OCI-LY7 (cell line): ENCODE data around the gene MGAT5B. TPM values are rescaled to one million over a fixed set of nuclear protein-coding genes. Genes with fewer than 3 reads are reported as not detected.
"Not testable (repeated sequence)": the region's sequence is repeated elsewhere in the genome, so short reads cannot be mapped to it uniquely, and the experiment has no call there.

Source experiments
- BruUV-seq: library from RNA; stranded (reverse); fragments of 400-500 nt; replicated peaks from 2 replicates; lab custom pipeline; 2021; lab: Mats Ljungman, UMichigan
- CTCF ChIA-PET: fragments of 300-600 bp; sonication (Branson Sonifier 250); formaldehyde crosslinking; loops from one replicate; lab custom pipeline; 2022; ENCODE audit warnings: antibody characterized with exemption; ENCODE audit not compliant: unreplicated experiment; lab: Charles Lee
- POLR2A ChIA-PET: fragments of 300-600 bp; sonication (Branson Sonifier 250); formaldehyde crosslinking; loops from one replicate; lab custom pipeline; 2022; ENCODE audit warnings: antibody characterized with exemption; lab: Charles Lee
- DNase-seq: peaks from one replicate; pipeline ENCODE4 v3.0.0-alpha.2; 2015; ENCODE audit warnings: low spot score
- H2AFZ ChIP-seq: fragments of 200-600 bp; sonication (generic), shearing (Covaris generic); 2 replicates; pipeline ENCODE4 v1.6.1; 2014; ENCODE audit warnings: mild to moderate bottlenecking, antibody characterized with exemption, low read length, moderate library complexity
- H3K27ac ChIP-seq: fragments of 200-600 bp; sonication (generic); 2 replicates; pipeline ENCODE4 v1.5.1; 2014; ENCODE audit warnings: mixed run types, low read depth, mild to moderate bottlenecking, moderate library complexity, low read length, inconsistent platforms; ENCODE audit not compliant: poor library complexity, severe bottlenecking
- H3K36me3 ChIP-seq: fragments of 200-600 bp; sonication (generic); 2 replicates; pipeline ENCODE4 v1.6.1; 2014; ENCODE audit warnings: mild to moderate bottlenecking, antibody characterized with exemption, low read length, moderate library complexity, mixed read lengths; ENCODE audit not compliant: insufficient read depth
- H3K4me1 ChIP-seq: fragments of 200-600 bp; sonication (generic); 2 replicates; pipeline ENCODE4 v1.5.1; 2014; ENCODE audit warnings: mild to moderate bottlenecking, low read length; ENCODE audit not compliant: insufficient read depth, poor library complexity, severe bottlenecking
- H3K4me2 ChIP-seq: fragments of 200-600 bp; sonication (generic); 2 replicates; pipeline ENCODE4 v1.6.1; 2014; ENCODE audit warnings: mild to moderate bottlenecking, low read length
- H3K4me3 ChIP-seq: fragments of 200-600 bp; sonication (generic); 2 replicates; pipeline ENCODE4 v1.5.1; 2014; ENCODE audit warnings: mild to moderate bottlenecking, low read depth, low read length; ENCODE audit not compliant: poor library complexity, severe bottlenecking
- H3K79me2 ChIP-seq: fragments of 200-600 bp; sonication (generic); 2 replicates; pipeline ENCODE4 v1.6.1; 2016; ENCODE audit warnings: low read depth, mild to moderate bottlenecking, low read length, moderate library complexity, mixed read lengths; ENCODE audit not compliant: insufficient read depth
- H3K9me2 ChIP-seq: fragments of 200-600 bp; sonication (generic); 2 replicates; pipeline ENCODE4 v1.6.1; 2016; ENCODE audit warnings: mild to moderate bottlenecking, low read length, mixed read lengths; ENCODE audit not compliant: insufficient read depth
- H3K9me3 ChIP-seq: fragments of 200-600 bp; sonication (generic); 2 replicates; pipeline ENCODE4 v1.6.1; 2014; ENCODE audit warnings: mild to moderate bottlenecking, mixed run types, low read length, mixed read lengths
- H4K20me1 ChIP-seq: fragments of 200-600 bp; sonication (generic); 2 replicates; pipeline ENCODE4 v1.6.1; 2014; ENCODE audit warnings: mild to moderate bottlenecking, antibody characterized with exemption, low read length, moderate library complexity, mixed read lengths; ENCODE audit not compliant: insufficient read depth
- EZH2phosphoT487 ChIP-seq: fragments of 200-600 bp; sonication (generic); IDR thresholded peaks from 2 replicates; pipeline ENCODE4 v1.6.1; 2018; ENCODE audit warnings: low read depth, borderline replicate concordance, mild to moderate bottlenecking, mixed run types, antibody characterized with exemption, low read length, moderate library complexity, mixed read lengths
- intact Hi-C: fragments of 100-400 bp; cut with micrococcal nuclease; formaldehyde crosslinking; loops from one replicate; pipeline ENCODE4 v1.10.0; 2022; ENCODE audit not compliant: unreplicated experiment
- total RNA-seq, 2 experiments: library from RNA; depleted of rRNA in 1 of 2; stranded (reverse); fragments of >200 nt in 1 of 2; shearing (Covaris generic) in 1 of 2; gene quantifications; 2 replicates each; pipeline ENCODE4 v1.2.3, GENCODE V29; 2014 to 2022
- TF ChIP-seq, protein P1 (sequence below): fragments of 200-600 bp; sonication (generic); conservative IDR thresholded peaks from 2 replicates; pipeline ENCODE4 v1.5.1; 2014; ENCODE audit warnings: mild to moderate bottlenecking, antibody characterized with exemption, low read length, moderate library complexity, mixed read lengths

MGAT5B gene
- total RNA-seq, 2 experiments from 2014 or later: 1.4 to 2.5 TPM

DNA sequence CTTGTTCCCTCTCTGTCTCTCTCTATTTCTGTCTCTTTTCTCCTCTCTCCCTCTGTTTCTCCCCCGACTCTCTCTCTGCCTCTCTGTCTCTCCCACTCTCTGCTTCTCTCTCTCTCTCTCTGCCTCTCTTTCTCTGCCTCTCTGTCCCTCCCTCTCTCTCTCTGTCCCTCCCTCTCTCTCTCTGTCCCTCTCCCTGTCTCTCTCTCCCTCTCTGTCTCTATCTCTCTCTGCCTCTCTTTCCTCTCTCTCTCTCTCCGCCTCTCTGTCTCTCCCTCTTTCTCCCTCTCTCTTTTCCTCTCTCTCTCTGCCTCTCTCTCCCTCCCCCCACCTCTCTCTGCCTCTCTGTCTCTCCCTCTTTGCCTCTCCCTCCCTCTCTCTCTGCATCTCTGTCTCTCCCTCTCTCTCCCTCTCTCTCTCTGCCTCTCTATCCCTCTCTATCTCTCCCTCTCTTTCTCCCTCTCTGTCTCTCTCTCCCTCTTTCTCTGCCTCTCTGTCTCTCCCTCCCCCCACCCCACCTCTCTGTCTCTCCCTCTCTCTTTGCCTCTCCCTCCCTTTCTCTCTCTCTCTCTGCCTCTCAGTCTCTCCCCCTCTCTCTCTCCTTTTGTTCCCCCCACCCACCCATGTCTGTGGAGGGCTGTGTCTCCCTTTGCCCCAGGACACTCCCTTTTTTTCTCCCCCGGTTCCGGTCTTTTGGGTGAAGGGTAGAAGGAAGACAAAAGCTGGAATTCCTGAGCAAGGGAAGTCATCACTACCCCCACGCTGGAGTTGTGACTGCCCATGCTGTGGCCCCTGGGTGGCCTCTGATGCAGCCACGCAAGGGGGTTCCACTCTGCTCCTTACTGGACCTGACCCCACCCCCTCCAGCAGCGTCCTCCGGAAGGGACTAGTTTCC, 27.1 kb upstream of the MGAT5B start:
- Histone ChIP-seq H3K79me2 (no peaks in the 10 kb centered on the region), H3K4me3 (peak overlapping the region; percentile 62), H3K9me3 (no peaks in the 10 kb centered on the region; the same call in 1 of the 2 replicates), H3K4me1 (peaks cover 82% of the 10 kb centered on the region), H3K27ac (peak overlapping the region; percentile 93), H4K20me1 (no peaks in the 10 kb centered on the region), H3K4me2 (peak overlapping the region; percentile 79), H3K36me3 (no peaks in the 10 kb centered on the region), H2AFZ (peak overlapping the region; percentile 59; the same call in 1 of the 2 replicates), H3K9me2 (no peaks in the 10 kb centered on the region)
- POLR2A ChIA-PET: interaction anchor here (0.7 to 1.3 kb wide), 6 partner anchors 9 to 482 kb away, joined by 3 to 9 read pairs (median 4); no protein-coding TSS in a partner anchor
- CTCF ChIA-PET: interaction anchor here (0.6 to 1.0 kb wide), 4 partner anchors 58 to 1928 kb away, joined by 3 to 4 read pairs (median 4); no protein-coding TSS in a partner anchor
- BruUV-seq: no TSS peak
- intact Hi-C loops: loop anchor here (5.0 to 10.0 kb wide), 2 partner anchors 301 to 604 kb away; partner anchors contain the start of gene SEC14L1
- peak; percentile 40 for DNase-seq
- TF ChIP-seq, protein P1, sequence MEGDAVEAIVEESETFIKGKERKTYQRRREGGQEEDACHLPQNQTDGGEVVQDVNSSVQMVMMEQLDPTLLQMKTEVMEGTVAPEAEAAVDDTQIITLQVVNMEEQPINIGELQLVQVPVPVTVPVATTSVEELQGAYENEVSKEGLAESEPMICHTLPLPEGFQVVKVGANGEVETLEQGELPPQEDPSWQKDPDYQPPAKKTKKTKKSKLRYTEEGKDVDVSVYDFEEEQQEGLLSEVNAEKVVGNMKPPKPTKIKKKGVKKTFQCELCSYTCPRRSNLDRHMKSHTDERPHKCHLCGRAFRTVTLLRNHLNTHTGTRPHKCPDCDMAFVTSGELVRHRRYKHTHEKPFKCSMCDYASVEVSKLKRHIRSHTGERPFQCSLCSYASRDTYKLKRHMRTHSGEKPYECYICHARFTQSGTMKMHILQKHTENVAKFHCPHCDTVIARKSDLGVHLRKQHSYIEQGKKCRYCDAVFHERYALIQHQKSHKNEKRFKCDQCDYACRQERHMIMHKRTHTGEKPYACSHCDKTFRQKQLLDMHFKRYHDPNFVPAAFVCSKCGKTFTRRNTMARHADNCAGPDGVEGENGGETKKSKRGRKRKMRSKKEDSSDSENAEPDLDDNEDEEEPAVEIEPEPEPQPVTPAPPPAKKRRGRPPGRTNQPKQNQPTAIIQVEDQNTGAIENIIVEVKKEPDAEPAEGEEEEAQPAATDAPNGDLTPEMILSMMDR: 0 out of 2 replicates have a peak, but pooled peaks have one; percentile 22
- no peak for TF ChIP-seq EZH2phosphoT487

GRCh38 chr17:76841776-76842405, 26.3 kb upstream of the MGAT5B start:
- no peak for TF ChIP-seq EZH2phosphoT487
- TF ChIP-seq, protein P1: no peak
- BruUV-seq: no TSS peak
- ChIA-PET POLR2A (interaction anchor here (0.7 to 1.3 kb wide), 6 partner anchors 9 to 482 kb away, joined by 3 to 9 read pairs (median 4); no protein-coding TSS in a partner anchor), CTCF (interaction anchor here (0.6 to 1.0 kb wide), 3 partner anchors 59 to 1927 kb away, joined by 3 to 4 read pairs (median 3); no protein-coding TSS in a partner anchor)
- Histone ChIP-seq H3K9me2 (no peaks in the 10 kb centered on the region), H3K4me2 (peak overlapping the region; percentile 79), H3K9me3 (no peaks in the 10 kb centered on the region; the same call in 1 of the 2 replicates), H3K36me3 (no peaks in the 10 kb centered on the region), H3K4me3 (peak overlapping the region; percentile 62), H3K27ac (peak overlapping the region; percentile 93), H3K4me1 (peaks cover 90% of the 10 kb centered on the region), H2AFZ (peak overlapping the region; percentile 59; the same call in 1 of the 2 replicates), H3K79me2 (no peaks in the 10 kb centered on the region), H4K20me1 (no peaks in the 10 kb centered on the region)
- intact Hi-C loops: loop anchor here (2.0 to 10.0 kb wide), 3 partner anchors 115 to 603 kb away; partner anchors contain the start of genes JMJD6, METTL23 and SEC14L1
- peak; percentile 65 for DNase-seq

DNA sequence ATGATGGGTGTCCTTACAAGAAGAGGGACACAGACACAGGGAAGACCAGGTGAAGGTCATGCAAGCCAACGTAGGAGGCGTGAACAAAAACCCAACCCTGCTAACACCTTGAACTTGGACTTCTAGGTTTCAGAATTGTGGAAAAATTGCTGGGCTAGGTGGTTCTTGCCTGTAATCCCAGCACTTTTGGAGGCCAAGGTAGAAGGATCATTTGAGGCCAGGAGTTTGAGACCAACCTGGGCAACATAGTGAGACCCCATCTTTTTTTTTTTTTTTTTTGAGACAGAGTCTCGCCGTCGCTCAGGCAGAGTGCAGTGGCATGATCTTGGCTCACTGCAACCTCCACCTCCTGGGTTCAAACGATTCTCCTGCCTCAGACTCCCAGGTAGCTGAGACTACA, 25.1 kb upstream of the MGAT5B start:
- H3K36me3 ChIP-seq, H3K9me2 ChIP-seq, H4K20me1 ChIP-seq, BruUV-seq, DNase-seq, H3K79me2 ChIP-seq, H3K4me3 ChIP-seq, H2AFZ ChIP-seq, CTCF ChIA-PET, H3K9me3 ChIP-seq: not testable (repeated sequence)
- H3K4me1 ChIP-seq: peaks cover 99% of the 10 kb centered on the region
- intact Hi-C loops: loop anchor here (1.0 to 10.0 kb wide), 4 partner anchors 27 to 602 kb away; partner anchors contain the start of genes JMJD6, METTL23 and SEC14L1
- peak overlapping the region; percentile 59; the same call in 1 of the 2 replicates for H3K4me2 ChIP-seq
- peak overlapping the region; percentile 93 for H3K27ac ChIP-seq
- POLR2A ChIA-PET: interaction anchor here (0.8 to 1.4 kb wide), 4 partner anchors 11 to 111 kb away, joined by 3 to 4 read pairs (median 3); no protein-coding TSS in a partner anchor
